GM12874 (cell line): ENCODE measurements around the gene RERG.

Source experiments
- TF ChIP-seq, protein P1 (sequence below): IDR thresholded peaks from 2 replicates; pipeline ENCODE4 v1.5.1; 2011; ENCODE audit warnings: low read depth, mild to moderate bottlenecking, control low read depth, low read length, moderate library complexity; ENCODE audit not compliant: insufficient read depth

The RERG gene

DNA sequence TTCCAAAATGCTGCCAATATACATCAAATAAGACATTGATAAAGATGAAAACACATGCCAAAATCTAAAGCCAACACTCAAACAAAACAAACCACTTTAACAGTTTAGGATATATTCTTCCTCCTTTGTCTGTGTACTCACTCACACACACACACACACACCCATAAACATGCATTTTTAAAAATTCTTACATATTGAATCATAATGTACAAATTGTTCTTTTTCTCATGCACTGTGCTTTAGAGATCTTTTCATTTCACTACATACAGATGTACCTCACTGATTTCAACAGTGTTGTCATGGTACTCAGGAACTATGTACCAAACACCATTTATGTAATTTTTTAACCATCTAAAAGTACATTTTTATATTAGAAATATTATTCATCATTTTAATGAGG is 9.5 kb upstream of the RERG start:
- TF ChIP-seq, protein P1, sequence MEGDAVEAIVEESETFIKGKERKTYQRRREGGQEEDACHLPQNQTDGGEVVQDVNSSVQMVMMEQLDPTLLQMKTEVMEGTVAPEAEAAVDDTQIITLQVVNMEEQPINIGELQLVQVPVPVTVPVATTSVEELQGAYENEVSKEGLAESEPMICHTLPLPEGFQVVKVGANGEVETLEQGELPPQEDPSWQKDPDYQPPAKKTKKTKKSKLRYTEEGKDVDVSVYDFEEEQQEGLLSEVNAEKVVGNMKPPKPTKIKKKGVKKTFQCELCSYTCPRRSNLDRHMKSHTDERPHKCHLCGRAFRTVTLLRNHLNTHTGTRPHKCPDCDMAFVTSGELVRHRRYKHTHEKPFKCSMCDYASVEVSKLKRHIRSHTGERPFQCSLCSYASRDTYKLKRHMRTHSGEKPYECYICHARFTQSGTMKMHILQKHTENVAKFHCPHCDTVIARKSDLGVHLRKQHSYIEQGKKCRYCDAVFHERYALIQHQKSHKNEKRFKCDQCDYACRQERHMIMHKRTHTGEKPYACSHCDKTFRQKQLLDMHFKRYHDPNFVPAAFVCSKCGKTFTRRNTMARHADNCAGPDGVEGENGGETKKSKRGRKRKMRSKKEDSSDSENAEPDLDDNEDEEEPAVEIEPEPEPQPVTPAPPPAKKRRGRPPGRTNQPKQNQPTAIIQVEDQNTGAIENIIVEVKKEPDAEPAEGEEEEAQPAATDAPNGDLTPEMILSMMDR, result no peak

DNA sequence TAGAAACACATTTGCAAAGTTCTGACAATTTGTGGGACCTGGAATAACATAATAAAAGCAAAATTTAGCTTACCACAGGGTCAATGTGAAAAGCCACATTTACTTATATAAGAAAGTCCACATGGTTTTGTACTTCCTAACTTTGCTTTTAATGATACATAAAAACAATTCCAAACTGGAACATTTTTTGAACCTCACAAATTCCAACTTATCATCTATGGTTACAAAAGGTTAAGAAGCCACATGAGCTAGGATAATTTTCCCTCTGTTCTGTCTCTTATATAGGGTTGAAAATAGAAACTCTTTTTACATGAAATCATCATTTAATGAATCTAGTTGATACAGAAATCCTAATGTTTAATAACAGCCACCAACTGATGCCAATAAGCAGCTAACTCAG is 8.9 kb upstream of the RERG start:
- TF ChIP-seq, protein P1, result no peak

DNA sequence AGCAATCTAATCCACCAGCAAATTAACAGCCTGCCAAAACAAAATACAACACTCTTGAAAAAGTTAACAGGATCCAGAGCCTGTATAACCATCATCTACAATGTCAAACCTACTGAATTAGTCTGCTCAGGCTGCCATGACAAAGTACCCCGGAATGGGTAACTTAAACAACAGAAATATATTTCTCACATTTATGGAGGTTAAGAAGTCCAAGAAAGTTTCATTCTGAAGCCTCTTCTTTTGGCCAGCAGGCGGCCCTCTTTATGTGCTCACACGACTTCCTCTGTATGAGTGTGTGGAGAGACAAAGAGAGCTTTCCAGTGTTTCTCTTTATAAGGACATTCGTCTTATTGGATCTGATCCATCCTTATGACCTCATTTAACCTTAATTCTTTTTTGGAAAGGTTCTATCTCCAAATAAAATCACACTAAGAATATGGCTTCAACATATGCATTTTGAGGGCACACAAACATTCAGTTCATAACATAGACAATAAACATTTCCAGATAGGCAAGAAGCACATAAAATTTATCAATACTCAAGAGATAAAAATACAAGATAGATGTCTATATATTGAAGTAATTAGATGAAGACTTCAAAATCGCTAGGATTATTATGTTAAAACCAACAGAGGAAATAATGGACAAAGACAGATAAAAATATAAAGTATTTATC is 5.9 kb upstream of the RERG start:
- TF ChIP-seq, protein P1, result peak; percentile 49

DNA sequence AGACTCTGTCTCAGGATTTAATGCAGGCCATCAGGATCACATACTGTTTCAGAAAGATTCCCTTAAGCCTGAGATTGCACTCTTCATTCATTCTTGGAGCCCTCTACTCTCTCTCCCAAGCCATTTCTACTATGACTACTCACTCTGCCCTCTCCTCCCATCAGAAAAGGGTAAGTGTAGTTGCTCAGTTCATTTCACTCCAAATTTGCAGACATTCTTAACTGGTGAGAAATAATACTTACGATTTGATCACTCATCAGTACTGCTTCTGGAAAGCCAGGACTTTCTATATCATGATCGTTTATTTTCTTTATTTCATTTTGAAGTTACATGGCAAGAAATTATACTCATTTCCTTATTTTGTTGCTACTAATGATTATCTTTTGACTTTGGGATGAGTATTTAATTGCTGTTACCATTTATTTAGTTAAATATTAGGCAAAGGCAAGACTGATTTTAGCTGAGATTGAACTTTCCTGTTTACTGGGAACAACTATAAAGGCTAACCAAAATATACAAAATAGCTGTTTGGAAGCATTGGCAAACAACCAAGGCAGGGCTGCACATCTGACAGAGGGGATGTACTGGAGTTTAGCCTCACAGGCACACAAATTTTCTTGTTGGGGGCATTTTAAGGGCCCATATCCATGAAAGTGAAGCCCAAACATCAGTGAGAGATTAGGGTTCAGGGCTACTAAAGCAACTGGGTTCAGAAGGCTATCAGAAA is 4.1 kb upstream of the RERG start:
- TF ChIP-seq, protein P1, result no peak

DNA sequence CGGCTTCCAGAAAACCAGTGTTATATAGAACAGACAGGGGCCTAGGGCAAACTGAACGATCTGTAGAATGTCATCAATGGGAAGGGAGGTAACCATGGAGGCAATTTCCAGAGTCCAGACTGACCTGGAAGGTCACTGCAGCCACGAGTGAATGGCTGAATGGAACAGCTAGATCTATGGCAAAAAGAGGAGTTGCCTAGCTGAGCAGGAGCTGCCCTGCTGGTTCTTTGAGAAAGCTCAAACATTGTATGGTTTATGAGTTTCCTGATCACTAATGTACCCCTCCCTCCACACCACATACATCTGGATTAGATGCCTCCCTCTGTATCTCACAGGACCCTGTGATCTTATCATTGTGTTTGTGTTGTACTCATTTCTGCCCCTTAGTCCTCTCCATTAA is 1.0 kb upstream of the RERG start:
- TF ChIP-seq, protein P1, result no peak

DNA sequence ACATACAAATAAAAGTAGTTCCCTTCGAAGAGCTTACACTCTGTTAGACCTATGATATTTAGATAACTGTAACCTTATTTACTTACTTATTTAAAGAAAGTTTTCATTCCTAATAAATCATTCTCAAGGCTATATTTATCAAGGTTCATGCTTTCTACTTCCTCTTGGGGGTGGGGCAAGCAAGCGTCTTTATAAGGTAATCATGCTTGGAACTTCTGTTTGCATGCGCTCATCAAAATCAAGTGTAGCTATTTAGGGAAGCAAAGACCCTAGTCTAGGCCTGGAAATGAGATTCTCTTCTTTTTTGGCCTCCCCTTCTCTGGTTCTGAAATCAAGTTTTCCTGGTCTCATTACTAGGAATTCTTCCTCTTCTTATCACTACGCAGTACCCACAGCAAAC is 766 bp downstream of the RERG start:
- TF ChIP-seq, protein P1, result no peak

DNA sequence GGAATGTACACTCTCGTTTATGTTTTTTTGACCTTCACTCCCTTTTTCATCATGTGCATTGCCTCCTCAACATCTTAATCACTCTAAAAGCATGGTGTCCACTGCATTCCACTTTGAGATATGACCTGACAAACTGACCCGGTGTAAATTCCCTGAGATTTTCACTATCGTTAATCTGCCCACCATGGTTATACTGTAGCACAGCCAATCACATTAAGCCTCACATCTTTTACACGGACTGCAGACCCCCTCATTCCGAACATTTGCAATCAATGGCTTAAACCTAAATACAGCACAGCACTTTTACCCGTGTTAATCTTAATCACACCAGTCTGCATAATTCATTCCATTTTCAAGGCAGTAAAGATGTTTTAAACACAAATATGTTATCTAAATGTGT is 2.4 kb downstream of the RERG start:
- TF ChIP-seq, protein P1, result no peak
